ENCODE data around the gene FGR. TPM values are rescaled to one million over a fixed set of nuclear protein-coding genes. Genes with fewer than 3 reads are reported as not detected.

FGR gene
- total RNA-seq, 1 donor from 2014 or later: 1.2 TPM

- no peak for DNase-seq
Measured at GRCh38 chr1:27566462-27567145, 68.4 kb downstream of the FGR start.

DNA sequence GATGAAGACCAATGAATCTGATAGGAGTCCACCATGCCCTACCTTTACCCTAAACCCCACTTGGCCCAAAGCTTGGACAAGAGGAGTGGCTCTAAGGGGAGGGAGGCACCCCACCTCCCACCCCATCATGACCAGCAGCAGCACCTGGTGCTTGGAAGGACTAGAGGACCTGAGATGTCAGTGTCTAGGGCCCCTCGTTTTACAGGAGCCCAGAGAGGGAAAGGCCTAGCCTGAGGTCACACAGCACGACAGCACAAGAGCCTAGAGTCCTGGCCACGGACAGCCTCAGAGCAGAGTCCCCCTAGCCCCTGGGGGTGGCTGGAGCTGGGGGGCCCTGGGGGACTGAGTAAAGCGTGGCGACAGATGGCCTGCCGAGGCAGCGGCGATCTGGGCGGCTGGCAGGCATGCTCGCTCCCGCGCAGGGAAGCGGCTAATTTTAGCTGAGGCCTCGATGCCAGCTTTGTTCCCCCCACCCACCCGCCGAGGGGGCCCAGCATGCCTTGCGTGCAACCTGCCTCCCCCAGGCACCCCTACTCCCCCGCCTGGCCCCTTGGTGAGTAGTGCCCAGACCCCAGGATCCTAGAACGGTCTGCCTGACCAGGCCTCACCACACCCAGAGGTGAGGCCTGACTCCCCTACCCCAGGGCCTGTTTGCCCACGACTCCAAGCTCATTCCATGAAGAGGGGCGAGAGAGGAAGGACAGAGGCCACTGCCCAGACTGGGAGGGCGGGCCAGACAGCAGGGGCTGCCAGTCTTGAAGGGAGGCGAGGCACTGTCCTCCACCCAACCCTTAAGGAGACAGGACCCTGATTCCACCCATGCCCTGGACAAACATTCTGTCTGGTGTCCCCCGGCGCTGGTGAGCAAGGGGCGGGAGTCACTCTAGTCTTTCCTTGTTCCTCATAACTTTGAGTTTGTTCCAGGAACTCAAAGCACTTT lies 70.0 kb downstream of the FGR start:
- DNase-seq: no peak

GRCh38 chr1:27563591-27564471 lies 71.2 kb downstream of the FGR start:
- DNase-seq: no peak

DNA sequence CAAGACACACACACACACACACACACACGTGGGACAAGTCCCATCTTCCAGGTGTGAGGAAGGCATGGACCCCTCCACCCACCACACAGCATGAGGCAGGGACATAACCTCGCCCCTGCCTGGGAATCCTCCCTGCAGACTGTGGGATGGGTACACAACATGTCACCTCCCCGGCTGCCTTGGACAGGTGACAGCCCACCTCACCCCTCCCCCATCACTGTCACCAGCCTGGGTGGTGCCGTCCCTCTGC lies 71.7 kb downstream of the FGR start:
- no peak for DNase-seq

GRCh38 chr1:27562534-27563340 lies 72.2 kb downstream of the FGR start:
- no peak for DNase-seq

Other genes with a start within 250 kb of the FGR start
- 0.42 and 0.51 TPM in 2 replicates for gene GPR3, start 242.6 kb downstream of the FGR start, total RNA-seq
- 45.9 and 110 TPM in 2 replicates for gene WASF2, start 145.0 kb downstream of the FGR start, total RNA-seq
- gene AHDC1, start 31.0 kb downstream of the FGR start, total RNA-seq: 7.1 and 16.0 TPM in 2 replicates
- gene IFI6, start 37.0 kb upstream of the FGR start, total RNA-seq: 21.9 and 57.7 TPM in 2 replicates
- gene FAM76A, start 90.8 kb upstream of the FGR start, total RNA-seq: 9.9 and 13.8 TPM in 2 replicates
- 95.2 and 115 TPM in 2 replicates for gene STX12, start 138.0 kb upstream of the FGR start, total RNA-seq
- gene PPP1R8, start 195.6 kb upstream of the FGR start, total RNA-seq: 51.2 and 65.1 TPM in 2 replicates
- gene THEMIS2, start 237.4 kb upstream of the FGR start, total RNA-seq: 21.8 and 27.9 TPM in 2 replicates